WTC11 (cell line): ENCODE results near the gene KRT83. TPM values are rescaled to one million over a fixed set of nuclear protein-coding genes. Genes with fewer than 3 reads are reported as not detected.

ENCODE experiments used
- ATAC-seq: fragments of 200-7000 bp; cut with Tn5 transposase; 2 replicates; pipeline ENCODE4 v1.10.0; 2021; ENCODE audit warnings: mild to moderate bottlenecking, moderate library complexity
- CTCF ChIA-PET: fragments of 300-600 bp; sonication (Branson Sonifier 250); formaldehyde crosslinking; loops from one replicate; lab custom pipeline; 2021; ENCODE audit warnings: antibody characterized with exemption; lab: Charles Lee
- POLR2A ChIA-PET: fragments of 350-600 bp; sonication (Branson Sonifier 250); formaldehyde crosslinking; loops from one replicate; lab custom pipeline; 2021; ENCODE audit warnings: antibody characterized with exemption; lab: Charles Lee
- DNase-seq: peaks from one replicate; pipeline ENCODE4 v3.0.0; 2021; ENCODE audit warnings: low spot score
- H3K27ac Mint-ChIP-seq: 2 replicates; pipeline ENCODE4 v1.8.0; 2021; ENCODE audit warnings: mixed read lengths
- H3K27me3 Mint-ChIP-seq: 2 replicates; pipeline ENCODE4 v1.8.0; 2021; ENCODE audit warnings: low read depth, mild to moderate bottlenecking, moderate library complexity, mixed read lengths
- H3K36me3 Mint-ChIP-seq: 2 replicates; pipeline ENCODE4 v1.8.0; 2021; ENCODE audit warnings: mixed read lengths
- H3K4me1 Mint-ChIP-seq: 2 replicates; pipeline ENCODE4 v1.8.0; 2022; ENCODE audit warnings: mixed read lengths
- H3K4me3 Mint-ChIP-seq: 2 replicates; pipeline ENCODE4 v1.8.0; 2021; ENCODE audit warnings: mild to moderate bottlenecking, moderate library complexity, mixed read lengths
- H3K9me3 Mint-ChIP-seq: 2 replicates; pipeline ENCODE4 v1.8.0; 2021; ENCODE audit warnings: mixed read lengths
- AR ChIP-seq: fragments of 250-450 bp; sonication (Bioruptor Pico); IDR thresholded peaks from 2 replicates; pipeline ENCODE4 v1.9.0; 2021; ENCODE audit warnings: mild to moderate bottlenecking
- ATF1 ChIP-seq: sonication (generic); formaldehyde crosslinking; IDR thresholded peaks from 2 replicates; pipeline ENCODE4 v1.8.1; 2023; ENCODE audit warnings: mild to moderate bottlenecking, moderate library complexity, missing genetic modification reagents
- ATF3 ChIP-seq: sonication (generic); formaldehyde crosslinking; conservative IDR thresholded peaks from 2 replicates; pipeline ENCODE4 v1.8.1; 2022; ENCODE audit warnings: mild to moderate bottlenecking, missing genetic modification reagents
- CREB1 ChIP-seq: sonication (generic); formaldehyde crosslinking; IDR thresholded peaks from 2 replicates; pipeline ENCODE4 v1.8.0; 2023; ENCODE audit warnings: mild to moderate bottlenecking, missing genetic modification reagents
- CTCF ChIP-seq: fragments of 200-600 bp; IDR thresholded peaks from 2 replicates; pipeline ENCODE4 v1.8.0; 2022; ENCODE audit warnings: antibody characterized with exemption
- E2F4 ChIP-seq: sonication (generic); formaldehyde crosslinking; IDR thresholded peaks from 2 replicates; pipeline ENCODE4 v1.8.1; 2022; ENCODE audit warnings: low read depth, mild to moderate bottlenecking, moderate library complexity, missing genetic modification reagents, borderline replicate concordance
- FOXJ3 ChIP-seq: sonication (generic); formaldehyde crosslinking; IDR thresholded peaks from 2 replicates; pipeline ENCODE4 v1.9.0; 2021; ENCODE audit warnings: missing genetic modification reagents, mild to moderate bottlenecking, borderline replicate concordance
- FOXP1 ChIP-seq: sonication (generic); formaldehyde crosslinking; IDR thresholded peaks from 2 replicates; pipeline ENCODE4 v1.8.0; 2022; ENCODE audit warnings: missing genetic modification reagents, mild to moderate bottlenecking, moderate library complexity, borderline replicate concordance
- FOXP4 ChIP-seq: sonication (generic); formaldehyde crosslinking; IDR thresholded peaks from 2 replicates; pipeline ENCODE4 v1.8.0; 2022; ENCODE audit warnings: mild to moderate bottlenecking, missing genetic modification reagents
- GTF2I ChIP-seq: fragments of 250-450 bp; sonication (Bioruptor Pico); conservative IDR thresholded peaks from 2 replicates; pipeline ENCODE4 v1.4.0; 2021; ENCODE audit warnings: mild to moderate bottlenecking
- HMGA2 ChIP-seq: fragments of 250-450 bp; sonication (Bioruptor Pico); IDR thresholded peaks from 2 replicates; pipeline ENCODE4 v1.4.0; 2021; ENCODE audit warnings: mild to moderate bottlenecking, moderate library complexity
- HMGXB4 ChIP-seq: sonication (generic); formaldehyde crosslinking; IDR thresholded peaks from 2 replicates; pipeline ENCODE4 v1.8.1; 2023; ENCODE audit warnings: mild to moderate bottlenecking, moderate library complexity, missing genetic modification reagents
- MXD4 ChIP-seq: fragments of 250-450 bp; sonication (Bioruptor Pico); IDR thresholded peaks from 2 replicates; pipeline ENCODE4 v1.8.0; 2021; ENCODE audit warnings: mild to moderate bottlenecking, moderate library complexity, borderline replicate concordance
- MYBL2 ChIP-seq: sonication (generic); formaldehyde crosslinking; IDR thresholded peaks from 2 replicates; pipeline ENCODE4 v1.8.1; 2023; ENCODE audit warnings: mild to moderate bottlenecking, moderate library complexity, missing genetic modification reagents
- NFYB ChIP-seq: sonication (generic); formaldehyde crosslinking; conservative IDR thresholded peaks from 2 replicates; pipeline ENCODE4 v1.8.0; 2022; ENCODE audit warnings: low read depth, missing genetic modification reagents
- SOX15 ChIP-seq: fragments of 250-450 bp; sonication (Bioruptor Pico); IDR thresholded peaks from 2 replicates; pipeline ENCODE4 v1.9.0; 2021; ENCODE audit warnings: mild to moderate bottlenecking
- TP53 ChIP-seq: sonication (generic); formaldehyde crosslinking; IDR thresholded peaks from 2 replicates; pipeline ENCODE4 v1.8.1; 2023; ENCODE audit warnings: mild to moderate bottlenecking, missing genetic modification reagents
- ZBTB21 ChIP-seq: sonication (generic); formaldehyde crosslinking; IDR thresholded peaks from 2 replicates; pipeline ENCODE4 v1.8.1; 2023; ENCODE audit warnings: mild to moderate bottlenecking, missing genetic modification reagents, borderline replicate concordance
- ZNF121 ChIP-seq: sonication (generic); formaldehyde crosslinking; IDR thresholded peaks from 2 replicates; pipeline ENCODE4 v1.8.0; 2023; ENCODE audit warnings: missing genetic modification reagents
- ZNF138 ChIP-seq: sonication (generic); formaldehyde crosslinking; conservative IDR thresholded peaks from 2 replicates; pipeline ENCODE4 v1.8.1; 2022; ENCODE audit warnings: mild to moderate bottlenecking, moderate library complexity, missing genetic modification reagents
- ZNF281 ChIP-seq: sonication (generic); formaldehyde crosslinking; IDR thresholded peaks from 2 replicates; pipeline ENCODE4 v1.8.0; 2023; ENCODE audit warnings: mild to moderate bottlenecking, missing genetic modification reagents
- ZNF416 ChIP-seq: fragments of 250-450 bp; sonication (Bioruptor Pico); IDR thresholded peaks from 2 replicates; pipeline ENCODE4 v1.9.0; 2021; ENCODE audit warnings: mild to moderate bottlenecking, inconsistent platforms
- total RNA-seq: library from RNA; stranded (reverse); gene quantifications from 3 replicates; pipeline ENCODE4 v1.2.3, GENCODE V29; 2021

KRT83 gene
- total RNA-seq, 1 experiment from 2014 or later, result not detected

GRCh38 chr12:52356031-52356761 lies 35.0 kb upstream of the KRT83 start (continued):
- no peak for TF ChIP-seq CTCF
- no peak for TF ChIP-seq ZBTB21 (CRISPR knock-in tag)
- no peak for TF ChIP-seq ZNF416 (CRISPR knock-in tag)
- TF ChIP-seq MXD4 (CRISPR knock-in tag), result no peak
- no peak for TF ChIP-seq FOXP1 (CRISPR knock-in tag)
- TF ChIP-seq ZNF121, result no peak
- no peak for TF ChIP-seq AR (CRISPR knock-in tag)
- no peak for TF ChIP-seq ZNF281 (CRISPR knock-in tag)
- no peak for TF ChIP-seq MYBL2
- no peak for TF ChIP-seq E2F4 (CRISPR knock-in tag)
- no peak for TF ChIP-seq SOX15 (CRISPR knock-in tag)

- H3K27ac Mint-ChIP-seq, result no peak overlapping the region
- ChIA-PET CTCF (no interaction called here), POLR2A (no interaction called here)
- ATAC-seq (no peak), DNase-seq (no peak)
- no peak overlapping the region for H3K4me3 Mint-ChIP-seq
- no peaks in the 10 kb centered on the region for H3K27me3 Mint-ChIP-seq
- no peaks in the 10 kb centered on the region for H3K36me3 Mint-ChIP-seq
- H3K4me1 Mint-ChIP-seq, result peaks cover 18% of the 10 kb centered on the region; the same call in 1 of the 2 replicates
- H3K9me3 Mint-ChIP-seq, result no peaks in the 10 kb centered on the region
- TF ChIP-seq GTF2I (CRISPR knock-in tag) (no peak), ZNF138 (CRISPR knock-in tag) (no peak), CREB1 (no peak), HMGXB4 (CRISPR knock-in tag) (no peak), ATF3 (CRISPR knock-in tag) (no peak), ATF1 (CRISPR knock-in tag) (no peak), FOXP4 (no peak), FOXJ3 (CRISPR knock-in tag) (no peak), HMGA2 (CRISPR knock-in tag) (no peak), TP53 (CRISPR knock-in tag) (no peak), NFYB (no peak)
These were observed 34.0 kb upstream of the KRT83 start for GRCh38 chr12:52355176-52355575.
